ENCODE measurements around the gene BACH2. TPM values are rescaled to one million over a fixed set of nuclear protein-coding genes. Genes with fewer than 3 reads are reported as not detected.
A peak's percentile ranks its signal among the peaks of the same experiment; 100 is the strongest.

Gene BACH2
- total RNA-seq, 1 experiment from 2014 or later = not detected

GRCh38 chr6:89999945-90000825, 296.5 kb downstream of the BACH2 start:
- Histone ChIP-seq H3K4me3 (no peak overlapping the region), H3K9me3 (no peaks in the 10 kb centered on the region)
- DNase-seq = no peak

GRCh38 chr6:89999154-89999553, 297.5 kb downstream of the BACH2 start:
- no peaks in the 10 kb centered on the region for H3K9me3 ChIP-seq
- peak; percentile 27 for DNase-seq
- H3K27me3 ChIP-seq = no peaks in the 10 kb centered on the region
- no peaks in the 10 kb centered on the region for H3K36me3 ChIP-seq
- no peak overlapping the region for H3K4me3 ChIP-seq

More at GRCh38 chr6:89999945-90000825, 296.5 kb downstream of the BACH2 start:
- Histone ChIP-seq H3K27me3 (no peaks in the 10 kb centered on the region), H3K36me3 (no peaks in the 10 kb centered on the region)

GRCh38 chr6:89997456-89998445, 298.9 kb downstream of the BACH2 start:
- peak; percentile 83 for DNase-seq
- Histone ChIP-seq H3K27me3 (no peaks in the 10 kb centered on the region), H3K36me3 (no peaks in the 10 kb centered on the region), H3K4me3 (no peak overlapping the region), H3K9me3 (no peaks in the 10 kb centered on the region)

- no peak overlapping the region for H3K4me3 ChIP-seq
- H3K9me3 ChIP-seq = no peaks in the 10 kb centered on the region
- H3K27me3 ChIP-seq = no peaks in the 10 kb centered on the region
These were observed 303.2 kb downstream of the BACH2 start for GRCh38 chr6:89993411-89993810.

GRCh38 chr6:89992818-89993217, 303.8 kb downstream of the BACH2 start:
- no peak for DNase-seq
- Histone ChIP-seq H3K27me3 (no peaks in the 10 kb centered on the region), H3K36me3 (no peaks in the 10 kb centered on the region), H3K9me3 (no peaks in the 10 kb centered on the region), H3K4me3 (no peak overlapping the region)

More at GRCh38 chr6:89993411-89993810, 303.2 kb downstream of the BACH2 start:
- DNase-seq = no peak
- no peaks in the 10 kb centered on the region for H3K36me3 ChIP-seq

- Histone ChIP-seq H3K4me3 (no peak overlapping the region), H3K9me3 (no peaks in the 10 kb centered on the region), H3K27me3 (no peaks in the 10 kb centered on the region), H3K36me3 (no peaks in the 10 kb centered on the region)
- DNase-seq = no peak
These were observed 306.9 kb downstream of the BACH2 start for GRCh38 chr6:89989742-89990141.

GRCh38 chr6:89987830-89988229, 308.8 kb downstream of the BACH2 start:
- no peak for DNase-seq
- no peak overlapping the region for H3K4me3 ChIP-seq

GRCh38 chr6:89987140-89987539, 309.5 kb downstream of the BACH2 start:
- Histone ChIP-seq H3K27me3 (no peaks in the 10 kb centered on the region; the same call in 1 of the 2 replicates), H3K36me3 (no peaks in the 10 kb centered on the region), H3K4me3 (no peak overlapping the region), H3K9me3 (no peaks in the 10 kb centered on the region)
- no peak for DNase-seq

More at GRCh38 chr6:89987830-89988229, 308.8 kb downstream of the BACH2 start:
- H3K9me3 ChIP-seq = no peaks in the 10 kb centered on the region
- no peaks in the 10 kb centered on the region; the same call in 1 of the 2 replicates for H3K27me3 ChIP-seq
- no peaks in the 10 kb centered on the region for H3K36me3 ChIP-seq

- no peak overlapping the region for H3K4me3 ChIP-seq
- DNase-seq = no peak
- no peaks in the 10 kb centered on the region for H3K9me3 ChIP-seq
- no peaks in the 10 kb centered on the region for H3K36me3 ChIP-seq
- H3K27me3 ChIP-seq = no peaks in the 10 kb centered on the region; the same call in 1 of the 2 replicates
These were observed 310.0 kb downstream of the BACH2 start for GRCh38 chr6:89986650-89987074.

GRCh38 chr6:89985751-89986493, 310.7 kb downstream of the BACH2 start:
- no peaks in the 10 kb centered on the region for H3K9me3 ChIP-seq
- DNase-seq = peak; percentile 67
- no peaks in the 10 kb centered on the region for H3K36me3 ChIP-seq
- H3K4me3 ChIP-seq = no peak overlapping the region
- H3K27me3 ChIP-seq = no peaks in the 10 kb centered on the region; the same call in 1 of the 2 replicates

GRCh38 chr6:89984926-89985750, 311.5 kb downstream of the BACH2 start:
- H3K9me3 ChIP-seq = no peaks in the 10 kb centered on the region
- no peaks in the 10 kb centered on the region for H3K36me3 ChIP-seq
- H3K27me3 ChIP-seq = no peaks in the 10 kb centered on the region; the same call in 1 of the 2 replicates
- peak; percentile 60 for DNase-seq
- H3K4me3 ChIP-seq = no peak overlapping the region

- no peaks in the 10 kb centered on the region for H3K36me3 ChIP-seq
- DNase-seq = no peak
- no peaks in the 10 kb centered on the region for H3K9me3 ChIP-seq
- H3K4me3 ChIP-seq = no peak overlapping the region
- H3K27me3 ChIP-seq = no peaks in the 10 kb centered on the region; the same call in 1 of the 2 replicates
These were observed 316.3 kb downstream of the BACH2 start for GRCh38 chr6:89980353-89980752.

- no peaks in the 10 kb centered on the region for H3K36me3 ChIP-seq
- H3K4me3 ChIP-seq = no peak overlapping the region
- no peak for DNase-seq
- H3K27me3 ChIP-seq = no peaks in the 10 kb centered on the region; the same call in 1 of the 2 replicates
- H3K9me3 ChIP-seq = no peaks in the 10 kb centered on the region
These were observed 317.0 kb downstream of the BACH2 start for GRCh38 chr6:89979481-89980119.

- H3K9me3 ChIP-seq = no peaks in the 10 kb centered on the region
These were observed 317.9 kb downstream of the BACH2 start for GRCh38 chr6:89978749-89979145.

More at GRCh38 chr6:89978749-89979145, 317.9 kb downstream of the BACH2 start:
- DNase-seq = no peak
- Histone ChIP-seq H3K27me3 (no peaks in the 10 kb centered on the region), H3K36me3 (no peaks in the 10 kb centered on the region), H3K4me3 (no peak overlapping the region)

Measured in MG63 (cell line).